GM18508 (cell line): ENCODE data around the gene CUL2.
"Not testable (repeated sequence)": the region's sequence is repeated elsewhere in the genome, so short reads cannot be mapped to it uniquely, and the experiment has no call there.

ENCODE experiments used
- ATAC-seq: cut with Tn5 transposase; IDR thresholded peaks from one replicate; pipeline ENCODE4 v1.9.1; 2021; ENCODE audit warnings: moderate number of reproducible peaks; ENCODE audit not compliant: insufficient read depth, unreplicated experiment

CUL2 gene

GRCh38 chr10:34988397-34989067, 101.6 kb downstream of the CUL2 start:
- no peak for ATAC-seq

DNA sequence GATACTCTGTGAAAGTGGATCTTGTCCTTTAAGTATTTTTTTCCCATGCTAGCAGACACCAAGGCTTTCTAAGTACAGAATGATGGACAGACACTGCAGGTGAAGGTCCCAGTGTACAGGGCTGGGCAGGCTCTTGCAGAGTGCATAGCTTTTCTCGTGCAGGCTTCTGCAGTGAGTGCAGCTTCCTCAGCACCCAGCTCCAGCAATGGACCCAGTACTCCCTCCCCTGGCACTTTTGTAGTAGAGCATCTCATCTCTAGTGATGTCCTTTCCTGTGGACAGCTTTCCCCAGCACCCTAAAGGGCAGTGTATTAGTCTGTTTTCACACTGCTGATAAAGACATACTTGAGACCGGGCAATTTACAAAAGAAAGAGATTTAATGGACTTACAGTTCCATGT, 104.3 kb downstream of the CUL2 start:
- ATAC-seq, result no peak

GRCh38 chr10:34985146-34985545, 105.0 kb downstream of the CUL2 start:
- no peak for ATAC-seq

DNA sequence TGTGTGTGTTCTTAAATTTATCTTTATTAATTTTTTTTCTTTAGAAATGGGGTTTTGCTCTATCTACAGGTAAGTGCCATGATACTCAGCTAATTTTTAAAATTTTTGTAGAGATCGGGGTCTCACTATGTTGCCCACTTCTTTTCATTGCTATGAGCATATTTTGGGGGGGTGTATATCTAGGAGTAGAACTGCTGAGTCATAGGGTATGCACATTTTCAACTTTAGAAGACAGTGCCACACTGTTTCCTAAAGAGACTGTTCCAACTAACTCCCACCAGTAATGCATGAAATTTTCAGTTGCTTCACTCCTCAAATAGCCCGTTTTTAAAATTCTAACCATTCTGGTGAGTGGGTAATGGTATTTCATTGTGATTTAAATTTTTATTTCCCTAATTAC, 108.3 kb downstream of the CUL2 start:
- no peak for ATAC-seq

DNA sequence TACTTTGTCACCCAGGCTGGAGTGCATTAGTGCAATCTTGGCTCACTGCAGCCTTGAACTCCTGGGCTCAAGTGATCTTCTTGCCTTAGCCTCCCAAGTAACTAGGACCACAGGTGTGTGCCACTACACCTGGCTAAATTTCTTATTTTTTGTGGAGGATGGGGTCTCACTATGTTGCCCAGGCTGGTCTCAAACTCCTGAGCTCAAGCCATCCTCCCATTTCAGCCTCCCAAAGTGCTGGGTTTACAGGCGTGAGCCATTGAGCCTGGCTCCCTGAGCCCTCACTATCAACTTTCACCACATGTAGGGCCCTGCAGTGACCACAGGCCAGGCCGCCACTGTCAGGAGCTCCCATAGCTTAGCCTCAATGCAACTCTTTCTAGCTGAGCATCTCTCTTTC, 110.2 kb downstream of the CUL2 start:
- ATAC-seq, result no peak

DNA sequence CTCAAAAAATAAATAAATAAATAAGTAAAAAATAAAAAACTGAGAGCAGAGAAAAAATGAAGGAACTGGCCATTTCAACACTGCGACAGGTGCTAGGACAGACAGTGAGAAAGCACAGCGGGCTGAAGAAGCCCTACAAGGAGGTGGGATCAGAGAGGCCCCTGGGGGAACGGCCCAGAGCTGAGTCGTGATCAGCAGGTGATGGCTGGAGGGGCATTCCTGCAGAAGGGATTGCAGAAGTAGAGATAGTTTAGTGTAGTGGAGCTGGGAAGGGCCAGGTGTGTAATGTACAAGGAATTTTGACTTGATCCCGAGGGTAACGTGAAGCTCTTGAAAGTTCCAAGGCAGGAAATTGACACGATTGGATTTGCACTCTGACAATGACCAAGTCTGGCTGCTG, 112.1 kb downstream of the CUL2 start:
- ATAC-seq, result no peak

DNA sequence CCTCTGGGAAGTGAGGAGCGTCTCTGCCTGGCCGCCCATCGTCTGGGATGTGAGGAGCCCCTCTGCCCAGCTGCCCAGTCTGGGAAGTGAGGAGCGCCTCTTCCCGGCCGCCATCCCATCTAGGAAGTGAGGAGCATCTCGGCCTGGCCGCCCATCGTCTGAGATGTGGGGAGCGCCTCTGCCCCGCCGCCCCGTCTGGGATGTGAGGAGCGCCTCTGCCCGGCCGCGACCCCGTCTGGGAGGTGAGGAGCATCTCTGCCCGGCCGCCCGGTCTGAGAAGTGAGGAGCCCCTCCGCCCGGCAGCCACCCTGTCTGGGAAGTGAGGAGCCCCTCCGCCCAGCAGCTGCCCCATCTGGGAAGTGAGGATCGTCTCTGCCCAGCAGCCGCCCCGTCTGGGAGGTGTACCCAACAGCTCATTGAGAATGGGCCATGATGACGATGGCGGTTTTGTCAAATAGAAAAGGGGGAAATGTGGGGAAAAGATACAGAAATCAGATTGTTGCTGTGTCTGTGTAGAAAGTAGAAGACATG, 113.7 kb downstream of the CUL2 start:
- ATAC-seq, result not testable (repeated sequence)

- ATAC-seq, result not testable (repeated sequence)
Measured at GRCh38 chr10:34974364-34975065, 115.6 kb downstream of the CUL2 start.

DNA sequence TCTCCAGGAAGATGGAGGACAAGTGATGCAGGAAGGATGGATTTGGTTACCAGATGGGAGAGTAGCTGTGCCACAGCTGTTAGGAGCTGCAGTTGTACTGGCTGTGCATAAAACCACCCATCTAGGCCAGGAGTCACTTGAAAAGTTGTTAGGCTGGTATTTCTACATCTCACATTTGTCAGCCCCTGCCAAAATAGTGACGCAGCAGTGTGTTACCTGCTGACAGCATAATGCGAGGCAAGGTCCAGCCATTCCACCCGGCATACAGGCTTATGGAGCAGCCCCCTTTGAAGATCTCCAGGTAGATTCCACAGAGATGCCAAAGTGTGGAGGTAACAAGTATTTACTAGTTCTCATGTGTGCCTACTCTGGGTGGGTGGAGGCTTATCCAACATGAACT, 116.4 kb downstream of the CUL2 start:
- not testable (repeated sequence) for ATAC-seq

DNA sequence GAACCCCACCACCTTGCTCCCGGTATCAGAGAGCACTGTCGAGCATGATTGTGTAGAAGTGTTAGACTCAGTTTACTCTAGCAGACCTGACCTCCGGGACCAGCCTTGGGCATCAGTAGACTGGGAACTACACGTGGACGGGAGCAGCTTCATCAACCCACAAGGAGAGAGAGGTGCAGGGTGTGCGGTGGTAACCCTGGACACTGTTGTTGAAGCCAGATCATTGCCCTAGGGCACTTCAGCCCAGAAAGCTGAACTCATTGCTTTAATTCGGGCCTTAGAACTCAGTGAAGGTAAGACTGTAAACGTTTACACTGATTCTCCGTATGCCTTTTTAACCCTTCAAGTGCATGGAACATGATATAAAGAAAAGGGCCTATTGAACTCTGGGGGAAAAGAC, 117.0 kb downstream of the CUL2 start:
- not testable (repeated sequence) for ATAC-seq

GRCh38 chr10:34972591-34972990, 117.5 kb downstream of the CUL2 start:
- not testable (repeated sequence) for ATAC-seq

GRCh38 chr10:34971606-34972334, 118.4 kb downstream of the CUL2 start:
- ATAC-seq, result not testable (repeated sequence)

DNA sequence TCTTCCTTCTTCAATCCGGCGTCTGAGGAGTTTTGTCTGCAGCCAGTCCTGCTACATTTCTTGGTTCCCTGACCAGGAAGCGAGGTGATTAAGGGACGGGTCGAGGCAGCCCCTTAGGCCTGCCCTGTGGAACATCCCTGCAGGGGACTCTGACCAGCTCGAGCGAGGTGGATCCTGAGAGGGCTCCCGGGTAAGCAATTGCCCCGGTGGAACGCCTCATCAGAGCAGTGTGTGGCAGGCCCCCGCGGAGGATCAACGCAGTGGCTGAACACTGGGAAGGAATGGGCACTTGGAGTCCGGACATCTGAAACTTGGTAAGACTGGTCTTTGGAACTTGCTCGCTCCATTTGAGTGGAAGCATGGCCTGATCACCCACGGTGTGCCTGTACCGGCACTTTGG, 121.0 kb downstream of the CUL2 start:
- no peak for ATAC-seq

DNA sequence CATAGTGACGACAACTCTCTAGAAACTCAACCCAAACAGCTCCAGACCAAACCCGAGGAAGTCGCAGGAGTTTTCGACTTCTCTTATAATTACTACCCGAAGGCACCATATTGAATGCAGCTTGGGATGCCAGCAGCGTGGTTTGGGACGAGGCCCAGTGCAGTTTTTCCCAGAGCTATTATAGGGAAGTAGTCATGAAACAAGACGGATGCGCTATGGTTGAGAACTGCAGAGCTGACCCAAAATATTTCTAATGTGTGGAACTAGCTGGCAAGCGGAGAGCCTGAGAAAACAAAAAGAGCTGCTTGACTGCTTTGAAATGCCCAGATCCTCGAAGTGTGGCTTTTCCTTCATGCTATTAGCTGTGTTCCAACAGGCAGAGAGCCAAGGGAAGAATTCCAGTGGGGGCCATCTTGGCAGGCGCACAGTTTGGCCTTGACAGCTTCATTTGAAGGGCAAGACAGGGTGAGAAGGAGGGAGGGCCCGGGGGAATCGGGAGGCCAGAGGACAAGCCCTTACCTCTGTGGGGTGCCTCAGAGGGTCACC, 122.7 kb downstream of the CUL2 start:
- ATAC-seq, result no peak

DNA sequence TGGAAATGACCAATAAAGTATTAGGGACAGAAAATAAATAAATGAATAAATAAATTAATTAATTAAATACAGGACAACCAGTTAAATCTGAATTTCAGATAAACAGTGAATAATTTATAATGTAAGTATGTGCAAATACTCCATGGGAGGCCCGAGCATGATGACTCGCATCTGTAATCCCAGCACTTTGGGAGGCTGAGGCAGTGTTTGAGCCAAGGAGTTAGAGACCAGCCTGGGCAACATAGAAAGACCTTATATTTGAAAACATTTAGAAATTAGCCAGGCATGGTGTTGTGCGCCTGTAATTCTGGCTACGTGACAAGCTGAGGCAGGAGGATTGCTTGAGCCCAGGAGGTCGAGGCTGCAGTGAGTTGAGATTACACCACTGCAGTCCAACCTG, 123.7 kb downstream of the CUL2 start:
- no peak for ATAC-seq

- ATAC-seq, result no peak
Measured at GRCh38 chr10:34966040-34966439, 124.1 kb downstream of the CUL2 start.

GRCh38 chr10:34964166-34964800, 125.9 kb downstream of the CUL2 start:
- no peak for ATAC-seq

GRCh38 chr10:34962866-34963265, 127.3 kb downstream of the CUL2 start:
- no peak for ATAC-seq

- no peak for ATAC-seq
Measured at GRCh38 chr10:34960983-34961382, 129.2 kb downstream of the CUL2 start.

GRCh38 chr10:34959786-34960185, 130.4 kb downstream of the CUL2 start:
- ATAC-seq, result no peak
